Naive B cell (primary cell): ENCODE data around the gene FER1L5. TPM values are rescaled to one million over a fixed set of nuclear protein-coding genes. Genes with fewer than 3 reads are reported as not detected.
A peak's percentile ranks its signal among the peaks of the same experiment; 100 is the strongest.
"Not testable (repeated sequence)": the region's sequence is repeated elsewhere in the genome, so short reads cannot be mapped to it uniquely, and the experiment has no call there.

Experiments used
- ATAC-seq, 2 donors: fragments of 150-1000 bp; cut with Tn5 transposase; 2 replicates each; pipeline ENCODE4 v1.10.0; 2021; ENCODE audit warnings: low read depth in 2 of 2, mild to moderate bottlenecking in 2 of 2, moderate library complexity in 2 of 2
- DNase-seq: peaks from one replicate; pipeline ENCODE4 v3.0.0; 2022
- H3K27ac Mint-ChIP-seq, 6 donors: one replicate each; pipeline ENCODE4 v1.8.0; 2020 to 2022; ENCODE audit warnings: mild to moderate bottlenecking in 6 of 6, mixed read lengths in 6 of 6, moderate library complexity in 5 of 6, inconsistent platforms in 2 of 6
- H3K27me3 Mint-ChIP-seq, 3 donors: one replicate each; pipeline ENCODE4 v1.8.0; 2021 to 2022; ENCODE audit warnings: mixed read lengths in 3 of 3, mild to moderate bottlenecking in 1 of 3
- H3K36me3 Mint-ChIP-seq, 2 donors: one replicate each; pipeline ENCODE4 v1.8.0; 2020 to 2022; ENCODE audit warnings: mixed read lengths in 2 of 2, inconsistent platforms in 1 of 2, mild to moderate bottlenecking in 1 of 2
- H3K4me1 Mint-ChIP-seq, 3 donors: one replicate each; pipeline ENCODE4 v1.8.0; 2020 to 2022; ENCODE audit warnings: mixed read lengths in 3 of 3, inconsistent platforms in 1 of 3, mild to moderate bottlenecking in 1 of 3, moderate library complexity in 1 of 3
- H3K4me3 Mint-ChIP-seq, 8 donors: one replicate each; pipeline ENCODE4 v1.8.0; 2020 to 2022; ENCODE audit warnings: mild to moderate bottlenecking in 8 of 8, mixed read lengths in 8 of 8, moderate library complexity in 8 of 8, inconsistent platforms in 2 of 8
- H3K9me3 Mint-ChIP-seq, 7 donors: one replicate each; pipeline ENCODE4 v1.8.0; 2020 to 2022; ENCODE audit warnings: mixed read lengths in 7 of 7, mild to moderate bottlenecking in 5 of 7, inconsistent platforms in 2 of 7, moderate library complexity in 1 of 7
- polyA plus RNA-seq, 6 donors: library from polyadenylated mRNA; unstranded; fragments of 300-500 nt; fragmentation: Illumina TruSeq; gene quantifications; one replicate each; pipeline ENCODE4 v1.2.3, GENCODE V29; 2021; ENCODE audit warnings: low read depth in 6 of 6

FER1L5 gene
- polyA plus RNA-seq, 6 donors from 2014 or later: not detected

- Mint-ChIP-seq H3K9me3 (no peaks in the 10 kb centered on the region), H3K4me3 (no peak overlapping the region), H3K27me3 (peaks cover 4 to 11% (median 8%) of the 10 kb centered on the region in 3 donors), H3K4me1 (peaks cover 0 to 4% (median 0%) of the 10 kb centered on the region in 3 donors), H3K36me3 (no peaks in the 10 kb centered on the region), H3K27ac (peak overlapping the region in 1 of 6 donors; percentile 34)
- ATAC-seq (no peak), DNase-seq (no peak)
Measured at GRCh38 chr2:96648306-96648930, 5.9 kb downstream of the FER1L5 start.

- no peak for ATAC-seq
- H3K27ac Mint-ChIP-seq: no peak overlapping the region
- peaks cover 0 to 4% (median 0%) of the 10 kb centered on the region in 3 donors for H3K4me1 Mint-ChIP-seq
- H3K27me3 Mint-ChIP-seq: peaks cover 4 to 11% (median 8%) of the 10 kb centered on the region in 3 donors
- H3K9me3 Mint-ChIP-seq: no peaks in the 10 kb centered on the region
- DNase-seq: no peak
- no peaks in the 10 kb centered on the region for H3K36me3 Mint-ChIP-seq
- H3K4me3 Mint-ChIP-seq: no peak overlapping the region
Measured at GRCh38 chr2:96649342-96649741, 6.8 kb downstream of the FER1L5 start.

- H3K4me3 Mint-ChIP-seq: no peak overlapping the region
- H3K4me1 Mint-ChIP-seq: peaks cover 0 to 6% (median 4%) of the 10 kb centered on the region in 3 donors
- H3K9me3 Mint-ChIP-seq: no peaks in the 10 kb centered on the region
- peaks cover 4 to 11% (median 8%) of the 10 kb centered on the region in 3 donors for H3K27me3 Mint-ChIP-seq
- ATAC-seq: no peak
- no peak overlapping the region for H3K27ac Mint-ChIP-seq
- H3K36me3 Mint-ChIP-seq: no peaks in the 10 kb centered on the region
- DNase-seq: no peak
Measured at GRCh38 chr2:96651793-96652192, 9.2 kb downstream of the FER1L5 start.

- DNase-seq, ATAC-seq, H3K36me3 Mint-ChIP-seq, H3K4me1 Mint-ChIP-seq, H3K9me3 Mint-ChIP-seq, H3K27ac Mint-ChIP-seq, H3K4me3 Mint-ChIP-seq: not testable (repeated sequence)
- peaks cover 4 to 11% (median 8%) of the 10 kb centered on the region in 3 donors for H3K27me3 Mint-ChIP-seq
Measured at GRCh38 chr2:96654791-96655190, 12.2 kb downstream of the FER1L5 start.

- H3K9me3 Mint-ChIP-seq: peaks cover 0 to 2% (median 0%) of the 10 kb centered on the region in 7 donors
- no peak overlapping the region for H3K27ac Mint-ChIP-seq
- peaks cover 4 to 10% (median 6%) of the 10 kb centered on the region in 3 donors for H3K4me1 Mint-ChIP-seq
- no peak for ATAC-seq
- H3K27me3 Mint-ChIP-seq: peaks cover 4 to 11% (median 7%) of the 10 kb centered on the region in 3 donors
- DNase-seq: no peak
- H3K4me3 Mint-ChIP-seq: no peak overlapping the region
- H3K36me3 Mint-ChIP-seq: no peaks in the 10 kb centered on the region
Measured at GRCh38 chr2:96655526-96655925, 13.0 kb downstream of the FER1L5 start.

GRCh38 chr2:96656540-96656939, 14.0 kb downstream of the FER1L5 start:
- H3K27ac Mint-ChIP-seq: no peak overlapping the region

GRCh38 chr2:96661324-96661723, 18.8 kb downstream of the FER1L5 start:
- Mint-ChIP-seq H3K4me3 (no peak overlapping the region), H3K4me1 (peaks cover 0 to 7% (median 6%) of the 10 kb centered on the region in 3 donors), H3K9me3 (peaks cover 0 to 4% (median 0%) of the 10 kb centered on the region in 7 donors), H3K27ac (no peak overlapping the region), H3K27me3 (peaks cover 3 to 12% (median 10%) of the 10 kb centered on the region in 3 donors), H3K36me3 (no peaks in the 10 kb centered on the region)
- no peak for DNase-seq
- no peak for ATAC-seq

More at GRCh38 chr2:96656540-96656939, 14.0 kb downstream of the FER1L5 start:
- H3K9me3 Mint-ChIP-seq: peaks cover 0 to 2% (median 0%) of the 10 kb centered on the region in 7 donors
- no peak overlapping the region for H3K4me3 Mint-ChIP-seq
- DNase-seq (peak; percentile 15), ATAC-seq (peak; percentile 48 to 51)
- H3K4me1 Mint-ChIP-seq: peaks cover 4 to 10% (median 6%) of the 10 kb centered on the region in 3 donors
- H3K36me3 Mint-ChIP-seq: no peaks in the 10 kb centered on the region
- H3K27me3 Mint-ChIP-seq: peaks cover 0 to 1% (median 0%) of the 10 kb centered on the region in 3 donors

- Mint-ChIP-seq H3K9me3 (peaks cover 0 to 4% (median 0%) of the 10 kb centered on the region in 7 donors), H3K36me3 (no peaks in the 10 kb centered on the region), H3K4me1 (peaks cover 0 to 6% (median 1%) of the 10 kb centered on the region in 3 donors), H3K27ac (no peak overlapping the region), H3K4me3 (no peak overlapping the region), H3K27me3 (peaks cover 3 to 12% (median 10%) of the 10 kb centered on the region in 3 donors)
- no peak for ATAC-seq
- DNase-seq: no peak
Measured at GRCh38 chr2:96662360-96662759, 19.8 kb downstream of the FER1L5 start.

- H3K4me3 Mint-ChIP-seq: no peak overlapping the region
- ATAC-seq (no peak), DNase-seq (no peak)
- no peaks in the 10 kb centered on the region for H3K36me3 Mint-ChIP-seq
- peaks cover 0 to 4% (median 0%) of the 10 kb centered on the region in 7 donors for H3K9me3 Mint-ChIP-seq
- H3K27ac Mint-ChIP-seq: peak overlapping the region in 2 of 6 donors; percentile 65 to 85
- peaks cover 3 to 12% (median 10%) of the 10 kb centered on the region in 3 donors for H3K27me3 Mint-ChIP-seq
- H3K4me1 Mint-ChIP-seq: peaks cover 0 to 6% (median 0%) of the 10 kb centered on the region in 3 donors
Measured at GRCh38 chr2:96663177-96663576, 20.6 kb downstream of the FER1L5 start.

GRCh38 chr2:96663829-96664228, 21.3 kb downstream of the FER1L5 start:
- H3K27ac Mint-ChIP-seq: no peak overlapping the region
- H3K36me3 Mint-ChIP-seq: no peaks in the 10 kb centered on the region
- peaks cover 0 to 4% (median 0%) of the 10 kb centered on the region in 7 donors for H3K9me3 Mint-ChIP-seq
- H3K27me3 Mint-ChIP-seq: peaks cover 3 to 12% (median 10%) of the 10 kb centered on the region in 3 donors
- ATAC-seq (no peak), DNase-seq (no peak)
- no peak overlapping the region for H3K4me3 Mint-ChIP-seq
- peaks cover 0 to 6% (median 0%) of the 10 kb centered on the region in 3 donors for H3K4me1 Mint-ChIP-seq

- Mint-ChIP-seq H3K27me3 (peaks cover 3 to 17% (median 16%) of the 10 kb centered on the region in 3 donors), H3K27ac (no peak overlapping the region), H3K9me3 (peaks cover 0 to 4% (median 0%) of the 10 kb centered on the region in 7 donors), H3K36me3 (no peaks in the 10 kb centered on the region), H3K4me1 (peaks cover 0 to 2% (median 0%) of the 10 kb centered on the region in 3 donors), H3K4me3 (no peak overlapping the region)
- ATAC-seq: no peak
- DNase-seq: no peak
Measured at GRCh38 chr2:96664366-96664925, 21.9 kb downstream of the FER1L5 start.

- Mint-ChIP-seq H3K4me3 (no peak overlapping the region), H3K4me1 (no peaks in the 10 kb centered on the region), H3K9me3 (peaks cover 0 to 4% (median 0%) of the 10 kb centered on the region in 7 donors), H3K27ac (no peak overlapping the region), H3K27me3 (peaks cover 3 to 17% (median 16%) of the 10 kb centered on the region in 3 donors), H3K36me3 (no peaks in the 10 kb centered on the region)
- ATAC-seq (no peak), DNase-seq (no peak)
Measured at GRCh38 chr2:96665083-96665569, 22.6 kb downstream of the FER1L5 start.

GRCh38 chr2:96665717-96666116, 23.2 kb downstream of the FER1L5 start:
- not testable (repeated sequence) for ATAC-seq, DNase-seq, H3K27ac Mint-ChIP-seq, H3K4me1 Mint-ChIP-seq, H3K4me3 Mint-ChIP-seq, H3K9me3 Mint-ChIP-seq, H3K36me3 Mint-ChIP-seq
- H3K27me3 Mint-ChIP-seq: peaks cover 3 to 17% (median 16%) of the 10 kb centered on the region in 3 donors

- no peaks in the 10 kb centered on the region for H3K36me3 Mint-ChIP-seq
- DNase-seq: no peak
- H3K4me3 Mint-ChIP-seq: peak overlapping the region in 1 of 8 donors; percentile 74
- peaks cover 9 to 13% (median 10%) of the 10 kb centered on the region in 3 donors for H3K27me3 Mint-ChIP-seq
- H3K9me3 Mint-ChIP-seq: peaks cover 0 to 4% (median 0%) of the 10 kb centered on the region in 7 donors
- peak overlapping the region in 1 of 6 donors; percentile 37 for H3K27ac Mint-ChIP-seq
- no peak for ATAC-seq
- H3K4me1 Mint-ChIP-seq: no peaks in the 10 kb centered on the region
Measured at GRCh38 chr2:96668771-96669170, 26.2 kb downstream of the FER1L5 start.
